RWPE2 (cell line): ENCODE results near the gene PLA2G7.

Experiments used
- ATAC-seq: fragments of 200-7000 bp; cut with Tn5 transposase; 3 replicates; pipeline ENCODE4 v1.9.1; 2021; ENCODE audit warnings: low read depth
- DNase-seq: peaks from one replicate; pipeline ENCODE4 v3.0.0-alpha.2; 2020; ENCODE audit warnings: low spot score
- H3K27ac ChIP-seq: fragments of 450-650 bp; 2 replicates; pipeline ENCODE4 v1.5.1; 2017; ENCODE audit warnings: mild to moderate bottlenecking; ENCODE audit not compliant: poor library complexity, severe bottlenecking
- H3K27me3 ChIP-seq: fragments of 250-450 bp; sonication (Bioruptor Pico); 2 replicates; pipeline ENCODE4 v1.5.1; 2021; ENCODE audit warnings: mild to moderate bottlenecking, moderate library complexity; ENCODE audit not compliant: insufficient read depth, poor library complexity, severe bottlenecking
- H3K36me3 ChIP-seq: fragments of 250-450 bp; sonication (Bioruptor Pico); 2 replicates; pipeline ENCODE4 v1.5.1; 2020; ENCODE audit warnings: low read depth, mild to moderate bottlenecking, moderate library complexity
- H3K4me1 ChIP-seq: fragments of 250-450 bp; sonication (Bioruptor Pico); 2 replicates; pipeline ENCODE4 v1.5.1; 2021; ENCODE audit warnings: mild to moderate bottlenecking, moderate library complexity; ENCODE audit not compliant: insufficient read depth, poor library complexity, severe bottlenecking
- H3K4me3 ChIP-seq: fragments of 250-450 bp; sonication (Bioruptor Pico); 2 replicates; pipeline ENCODE4 v1.5.1; 2021; ENCODE audit warnings: mild to moderate bottlenecking, moderate library complexity; ENCODE audit not compliant: severe bottlenecking
- H3K9me3 ChIP-seq: fragments of 250-450 bp; sonication (Bioruptor Pico); 2 replicates; pipeline ENCODE4 v1.5.1; 2021; ENCODE audit warnings: mild to moderate bottlenecking, moderate library complexity; ENCODE audit not compliant: severe bottlenecking
- TF ChIP-seq, protein P1 (sequence below): fragments of 450-650 bp; IDR thresholded peaks from one replicate; pipeline ENCODE4 v1.5.1; 2017; ENCODE audit warnings: mild to moderate bottlenecking, moderate library complexity; ENCODE audit not compliant: poor library complexity, severe bottlenecking

The PLA2G7 gene

DNA sequence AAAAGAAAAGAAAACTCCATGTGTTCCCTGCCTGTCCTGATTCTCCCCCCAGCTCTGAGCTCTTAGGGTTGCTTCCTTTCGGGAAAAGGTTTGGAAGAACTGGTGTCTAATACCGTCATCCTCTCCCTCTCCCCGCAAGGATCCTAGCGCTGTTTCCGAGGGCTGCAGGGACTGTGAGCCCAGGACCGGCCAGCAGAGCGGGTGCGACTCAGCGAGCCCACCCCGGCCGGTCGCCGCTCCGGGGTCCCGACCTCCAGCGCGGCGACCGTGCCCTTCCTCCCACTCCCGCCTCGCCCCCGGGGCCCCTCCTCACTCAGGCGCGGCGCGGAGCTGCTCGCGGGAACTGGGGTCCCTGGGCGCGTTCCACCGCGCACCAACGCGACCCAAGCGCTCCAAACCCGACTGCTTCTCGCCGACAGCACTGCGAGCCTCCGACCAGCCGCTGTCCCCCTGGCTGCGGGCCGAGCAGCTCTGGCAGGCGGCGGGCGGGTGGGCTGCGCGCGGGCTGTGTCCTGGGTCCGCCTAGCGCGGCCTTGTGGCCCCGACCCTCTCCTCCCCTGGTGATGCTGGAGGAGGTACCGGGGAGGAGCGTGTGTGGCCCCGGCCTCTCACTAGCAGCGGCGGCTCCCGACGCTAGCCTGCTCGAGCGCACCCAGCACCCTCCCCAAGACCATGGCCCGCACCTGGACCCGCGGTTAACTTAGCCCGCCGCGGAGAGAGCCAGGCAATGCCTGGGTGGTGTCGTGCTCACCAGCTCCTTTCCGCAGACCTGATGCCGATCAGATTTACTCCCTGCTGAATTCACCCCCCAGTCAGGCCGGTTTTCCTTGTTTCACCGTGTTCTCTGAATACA lies at the start of gene PLA2G7:
Gene PLA2G7 (minus strand): TSS at position 509 of the 853 bp plus-strand sequence. CDS start 12,484 bp downstream, outside the sequence.
- Histone ChIP-seq H3K27me3 (peaks cover 6% of the 10 kb centered on the region), H3K36me3 (no peaks in the 10 kb centered on the region), H3K4me3 (peak within 1 kb of the TSS; percentile 32), H3K4me1 (peaks cover 14% of the 10 kb centered on the region), H3K9me3 (no peaks in the 10 kb centered on the region), H3K27ac (no peak within 1 kb of the TSS)
- peak; percentile 44 for DNase-seq
- ATAC-seq: peak; percentile 63
- TF ChIP-seq, protein P1, sequence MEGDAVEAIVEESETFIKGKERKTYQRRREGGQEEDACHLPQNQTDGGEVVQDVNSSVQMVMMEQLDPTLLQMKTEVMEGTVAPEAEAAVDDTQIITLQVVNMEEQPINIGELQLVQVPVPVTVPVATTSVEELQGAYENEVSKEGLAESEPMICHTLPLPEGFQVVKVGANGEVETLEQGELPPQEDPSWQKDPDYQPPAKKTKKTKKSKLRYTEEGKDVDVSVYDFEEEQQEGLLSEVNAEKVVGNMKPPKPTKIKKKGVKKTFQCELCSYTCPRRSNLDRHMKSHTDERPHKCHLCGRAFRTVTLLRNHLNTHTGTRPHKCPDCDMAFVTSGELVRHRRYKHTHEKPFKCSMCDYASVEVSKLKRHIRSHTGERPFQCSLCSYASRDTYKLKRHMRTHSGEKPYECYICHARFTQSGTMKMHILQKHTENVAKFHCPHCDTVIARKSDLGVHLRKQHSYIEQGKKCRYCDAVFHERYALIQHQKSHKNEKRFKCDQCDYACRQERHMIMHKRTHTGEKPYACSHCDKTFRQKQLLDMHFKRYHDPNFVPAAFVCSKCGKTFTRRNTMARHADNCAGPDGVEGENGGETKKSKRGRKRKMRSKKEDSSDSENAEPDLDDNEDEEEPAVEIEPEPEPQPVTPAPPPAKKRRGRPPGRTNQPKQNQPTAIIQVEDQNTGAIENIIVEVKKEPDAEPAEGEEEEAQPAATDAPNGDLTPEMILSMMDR: no peak

DNA sequence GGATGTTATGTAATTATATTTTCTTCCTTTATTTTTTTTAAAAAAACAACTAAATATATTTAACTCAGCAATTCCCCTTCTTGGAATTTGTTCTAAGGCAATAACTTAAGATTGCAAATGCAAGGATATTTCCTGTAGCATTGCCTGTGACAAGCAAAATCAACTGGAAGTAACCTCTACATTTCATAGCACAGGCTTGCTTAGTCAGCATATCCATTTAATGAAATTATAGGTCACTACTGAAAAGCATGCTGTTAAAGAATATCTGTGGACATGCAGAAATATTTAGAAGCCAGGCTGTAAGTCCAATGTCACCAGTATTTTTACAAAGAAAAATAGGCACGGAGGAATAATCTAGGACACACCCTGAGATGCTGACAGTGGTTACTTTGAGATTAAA lies 49.4 kb upstream of the PLA2G7 start:
- Histone ChIP-seq H3K4me1 (no peaks in the 10 kb centered on the region), H3K9me3 (no peaks in the 10 kb centered on the region), H3K27ac (no peak overlapping the region), H3K4me3 (no peak overlapping the region), H3K27me3 (no peaks in the 10 kb centered on the region), H3K36me3 (no peaks in the 10 kb centered on the region)
- TF ChIP-seq, protein P1: no peak
- DNase-seq (no peak), ATAC-seq (no peak)

DNA sequence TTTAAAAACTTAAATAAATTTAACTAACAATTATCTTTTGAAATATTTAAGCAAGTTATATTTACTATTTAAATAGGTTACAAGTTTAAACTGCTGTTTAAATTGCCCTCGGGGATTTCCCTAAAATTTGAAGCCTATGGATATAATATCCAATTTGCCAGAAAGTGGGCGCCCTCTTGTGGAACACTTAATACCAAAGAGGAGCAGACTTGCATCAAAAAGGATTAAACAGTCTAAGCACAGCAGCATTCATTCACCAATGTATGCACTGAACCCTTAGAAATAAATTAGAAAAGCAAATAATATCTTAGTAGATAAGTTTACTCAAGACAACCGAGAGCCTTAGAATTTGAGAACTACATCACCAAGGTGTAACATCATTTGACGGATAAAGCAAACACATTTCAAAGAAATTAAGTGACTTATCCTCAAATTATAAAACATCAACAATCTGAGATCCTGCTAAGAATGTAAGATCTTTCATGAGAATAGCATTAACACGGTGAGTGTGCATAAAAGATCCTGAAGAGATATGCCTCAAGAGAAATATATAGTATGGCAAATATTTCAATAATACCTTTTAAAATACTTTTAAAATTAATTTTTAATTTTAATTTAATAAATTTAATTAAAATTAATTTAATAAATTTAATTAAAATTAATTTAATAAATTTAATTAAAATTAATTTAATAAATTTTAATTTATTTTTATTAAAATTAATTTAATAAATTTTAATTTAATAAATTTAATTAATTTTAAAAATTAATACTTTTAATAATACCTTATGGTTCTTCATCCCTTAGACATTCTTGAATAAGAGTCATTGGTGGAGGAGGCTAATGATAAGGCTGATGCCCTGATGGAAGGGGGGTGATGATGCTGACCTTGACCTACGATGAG lies 46.6 kb upstream of the PLA2G7 start:
- H3K4me3 ChIP-seq: no peak overlapping the region
- ATAC-seq (peak; percentile 56; the same call in 1 of the 3 replicates), DNase-seq (no peak)
- H3K4me1 ChIP-seq: no peaks in the 10 kb centered on the region
- no peaks in the 10 kb centered on the region for H3K9me3 ChIP-seq
- no peaks in the 10 kb centered on the region for H3K27me3 ChIP-seq
- H3K27ac ChIP-seq: no peak overlapping the region
- H3K36me3 ChIP-seq: no peaks in the 10 kb centered on the region
- TF ChIP-seq, protein P1: peak; percentile 90

DNA sequence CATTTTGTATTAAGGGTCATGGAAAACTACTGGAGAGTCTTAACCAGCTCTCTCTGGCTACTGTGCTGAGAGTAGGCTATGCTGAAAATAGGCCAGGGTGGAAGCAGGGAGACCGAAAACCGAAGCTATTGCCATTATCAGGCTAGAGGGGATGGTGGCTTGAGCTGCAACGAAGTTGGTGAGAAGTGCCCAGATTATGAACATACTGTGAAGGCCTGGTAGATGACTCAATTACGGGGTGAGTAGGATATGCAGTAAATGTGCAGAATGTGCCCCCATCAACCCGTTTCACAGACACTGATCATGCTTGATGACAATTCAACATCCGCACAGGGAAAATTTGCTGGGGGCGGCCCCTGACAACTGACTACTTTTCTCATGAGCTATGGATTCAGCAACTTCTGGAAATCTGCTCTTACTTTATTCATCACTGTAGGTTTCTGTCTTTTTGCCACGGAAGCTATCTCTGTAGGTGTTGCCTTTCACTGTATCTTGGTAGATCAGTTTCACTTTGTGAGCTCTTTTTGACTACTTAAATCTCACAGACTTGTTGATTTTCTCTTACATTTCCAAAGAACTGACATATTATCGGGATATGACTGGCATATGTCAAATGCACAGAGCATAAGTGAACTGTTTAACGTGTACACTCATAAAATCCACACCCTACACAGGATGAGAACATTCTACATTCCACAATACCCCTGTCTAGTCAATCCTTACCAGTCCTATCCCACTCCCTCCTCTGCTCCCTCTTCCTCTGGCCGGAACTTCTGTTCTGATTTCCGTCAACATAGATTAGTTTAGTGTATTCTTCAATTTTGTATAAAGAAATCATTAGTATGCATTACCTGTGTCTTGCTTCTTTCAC lies 42.5 kb upstream of the PLA2G7 start:
- DNase-seq (no peak), ATAC-seq (no peak)
- Histone ChIP-seq H3K4me1 (no peaks in the 10 kb centered on the region), H3K9me3 (no peaks in the 10 kb centered on the region), H3K27me3 (no peaks in the 10 kb centered on the region), H3K27ac (no peak overlapping the region), H3K36me3 (no peaks in the 10 kb centered on the region), H3K4me3 (no peak overlapping the region)
- TF ChIP-seq, protein P1: no peak
